ENCODE results near the gene RNF130.
"Not testable (repeated sequence)": the region's sequence is repeated elsewhere in the genome, so short reads cannot be mapped to it uniquely, and the experiment has no call there.

RNF130 gene

GRCh38 chr5:179998485-179998884 lies 73.1 kb downstream of the RNF130 start:
- TF ChIP-seq CTCF (conservative IDR thresholded peaks at IDR 0.05; ENCODE audit: low read length) = no peak
- no peak overlapping the region for H3K4me3 ChIP-seq (ENCODE audit: low read length)
- no peak for DNase-seq (ENCODE audit: low read depth)

GRCh38 chr5:179994583-179995323 lies 76.8 kb downstream of the RNF130 start:
- no peak for TF ChIP-seq CTCF (conservative IDR thresholded peaks at IDR 0.05; ENCODE audit: low read length)
- peak; percentile 23 for DNase-seq (ENCODE audit: low read depth)
- H3K4me3 ChIP-seq (ENCODE audit: low read length) = no peak overlapping the region

GRCh38 chr5:179992855-179993254 lies 78.7 kb downstream of the RNF130 start:
- H3K4me3 ChIP-seq (ENCODE audit: low read length); DNase-seq (ENCODE audit: low read depth): not testable (repeated sequence)

- no peak overlapping the region for H3K4me3 ChIP-seq (ENCODE audit: low read length)
- DNase-seq (ENCODE audit: low read depth) = no peak
- TF ChIP-seq CTCF (conservative IDR thresholded peaks at IDR 0.05; ENCODE audit: low read length) = no peak
Observed at GRCh38 chr5:179991106-179991505, 80.5 kb downstream of the RNF130 start.

- DNase-seq (ENCODE audit: low read depth); H3K4me3 ChIP-seq (ENCODE audit: low read length): not testable (repeated sequence)
Observed at GRCh38 chr5:179990525-179990924, 81.0 kb downstream of the RNF130 start.

- H3K4me3 ChIP-seq (ENCODE audit: low read length) = no peak overlapping the region
- no peak for DNase-seq (ENCODE audit: low read depth)
- TF ChIP-seq CTCF (conservative IDR thresholded peaks at IDR 0.05; ENCODE audit: low read length) = no peak
Observed at GRCh38 chr5:179986328-179986727, 85.2 kb downstream of the RNF130 start.

- no peak for TF ChIP-seq CTCF (conservative IDR thresholded peaks at IDR 0.05; ENCODE audit: low read length)
- DNase-seq (ENCODE audit: low read depth) = no peak
- H3K4me3 ChIP-seq (ENCODE audit: low read length) = no peak overlapping the region
Observed at GRCh38 chr5:179981636-179982035, 89.9 kb downstream of the RNF130 start.

GRCh38 chr5:179980767-179981166 lies 90.8 kb downstream of the RNF130 start:
- no peak for DNase-seq (ENCODE audit: low read depth)
- no peak overlapping the region for H3K4me3 ChIP-seq (ENCODE audit: low read length)
- TF ChIP-seq CTCF (conservative IDR thresholded peaks at IDR 0.05; ENCODE audit: low read length) = no peak
